Renal cortical epithelial cell (primary cell): ENCODE results near the gene CXCL12. TPM values are rescaled to one million over a fixed set of nuclear protein-coding genes. Genes with fewer than 3 reads are reported as not detected.
A peak's percentile ranks its signal among the peaks of the same experiment; 100 is the strongest.

Experiments
- DNase-seq: peaks from one replicate; pipeline ENCODE4 v3.0.0-alpha.2; 2011; ENCODE audit warnings: low read depth
- total RNA-seq: library from RNA; depleted of rRNA; stranded (reverse); fragments of >200 nt; gene quantifications from 2 replicates; pipeline ENCODE4 v1.2.3, GENCODE V29; 2014

Gene CXCL12
- total RNA-seq, 1 donor from 2014 or later: 5.4 TPM

- no peak for DNase-seq
Observed at GRCh38 chr10:44364566-44364965, 20.3 kb downstream of the CXCL12 start.

- no peak for DNase-seq
Observed at GRCh38 chr10:44363716-44364115, 21.2 kb downstream of the CXCL12 start.

GRCh38 chr10:44362866-44363711, 21.8 kb downstream of the CXCL12 start:
- no peak for DNase-seq

GRCh38 chr10:44361109-44361508, 23.8 kb downstream of the CXCL12 start:
- no peak for DNase-seq

GRCh38 chr10:44358080-44358771, 26.7 kb downstream of the CXCL12 start:
- DNase-seq: no peak

- no peak for DNase-seq
Observed at GRCh38 chr10:44357023-44357540, 27.8 kb downstream of the CXCL12 start.

GRCh38 chr10:44356139-44357022, 28.5 kb downstream of the CXCL12 start:
- DNase-seq: no peak

GRCh38 chr10:44355630-44356029, 29.3 kb downstream of the CXCL12 start:
- DNase-seq: no peak

GRCh38 chr10:44354771-44355170, 30.1 kb downstream of the CXCL12 start:
- DNase-seq: no peak

GRCh38 chr10:44353721-44354120, 31.2 kb downstream of the CXCL12 start:
- no peak for DNase-seq

- DNase-seq: no peak
Observed at GRCh38 chr10:44353128-44353390, 31.8 kb downstream of the CXCL12 start.

GRCh38 chr10:44352316-44353127, 32.4 kb downstream of the CXCL12 start:
- no peak for DNase-seq

- DNase-seq: no peak
Observed at GRCh38 chr10:44348496-44348895, 36.4 kb downstream of the CXCL12 start.

- no peak for DNase-seq
Observed at GRCh38 chr10:44347609-44348400, 37.1 kb downstream of the CXCL12 start.

- no peak for DNase-seq
Observed at GRCh38 chr10:44344727-44345126, 40.2 kb downstream of the CXCL12 start.

GRCh38 chr10:44343843-44344242, 41.1 kb downstream of the CXCL12 start:
- no peak for DNase-seq

- no peak for DNase-seq
Observed at GRCh38 chr10:44341886-44342285, 43.0 kb downstream of the CXCL12 start.

GRCh38 chr10:44340557-44340956, 44.3 kb downstream of the CXCL12 start:
- DNase-seq: no peak

- peak; percentile 84 for DNase-seq
Observed at GRCh38 chr10:44339218-44339617, 45.7 kb downstream of the CXCL12 start.

- no peak for DNase-seq
Observed at GRCh38 chr10:44337081-44337480, 47.8 kb downstream of the CXCL12 start.
